NCI-H187 treated with DMSO at 0.1 percent for 48 hours (cell line): ENCODE measurements around the gene DOK1.
A peak's percentile ranks its signal among the peaks of the same experiment; 100 is the strongest.

ENCODE experiments used
- DNase-seq: peaks from one replicate; lab custom pipeline; 2025; lab: John Stamatoyannopoulos, UW

Gene DOK1

DNA sequence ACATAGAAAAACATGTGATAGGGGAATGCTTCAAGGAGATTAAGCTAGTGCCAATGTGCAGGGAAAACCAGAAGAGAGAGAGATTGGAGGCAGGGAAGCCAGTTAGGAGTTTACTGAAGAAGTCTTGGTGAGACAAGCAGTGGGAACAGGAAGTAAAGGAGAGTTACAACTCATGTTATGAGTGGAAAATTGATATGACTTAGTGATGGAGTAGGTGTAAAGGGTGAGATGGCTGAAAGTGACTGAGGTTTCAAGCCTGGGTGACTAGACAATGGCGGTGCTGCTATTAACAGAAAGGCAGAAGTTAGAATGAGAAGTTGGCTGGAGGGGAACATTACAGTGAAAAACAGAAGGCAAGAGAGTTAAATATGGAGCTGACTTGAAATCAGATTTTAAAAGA is 16.5 kb downstream of the DOK1 start:
- DNase-seq, result no peak

DNA sequence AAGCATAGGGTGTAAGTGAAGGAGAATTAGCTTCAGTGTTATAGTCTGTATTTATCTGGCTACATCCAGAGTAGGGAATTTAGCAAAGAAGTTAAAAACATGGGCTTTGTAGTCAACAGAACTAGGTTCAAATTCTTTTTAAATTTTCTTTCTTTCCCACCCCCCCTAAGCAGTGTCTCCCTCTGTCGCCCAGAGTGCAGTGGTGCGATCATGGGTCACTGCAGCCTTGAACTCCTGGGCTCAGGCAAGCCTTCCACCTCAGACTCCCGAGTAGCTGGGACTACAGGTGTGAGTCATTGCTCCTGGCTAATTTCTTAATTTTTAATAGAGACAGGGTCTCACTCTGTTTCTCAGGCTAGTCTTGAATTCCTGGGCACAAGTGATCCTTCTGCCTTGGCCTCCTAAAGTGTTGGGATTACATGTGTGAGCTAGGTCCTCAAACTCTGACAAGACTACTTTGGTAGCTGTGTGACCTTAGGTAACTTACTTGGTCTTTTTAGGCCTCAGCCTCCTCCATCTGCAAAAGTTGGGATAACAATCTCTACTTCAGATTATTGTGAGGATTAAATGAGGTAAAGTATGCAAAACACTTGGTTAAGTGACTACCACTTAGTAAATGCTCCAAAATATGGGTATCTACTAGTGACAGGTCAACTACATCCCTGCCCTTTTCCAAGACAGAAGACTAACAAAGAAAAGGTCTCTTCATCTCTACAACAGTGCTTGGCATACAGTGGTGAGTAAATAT is 17.8 kb downstream of the DOK1 start:
- DNase-seq, result no peak

- DNase-seq, result no peak
Observed at GRCh38 chr2:74573747-74574562, 19.4 kb downstream of the DOK1 start.

- DNase-seq, result no peak
Observed at GRCh38 chr2:74575320-74575719, 20.8 kb downstream of the DOK1 start.

DNA sequence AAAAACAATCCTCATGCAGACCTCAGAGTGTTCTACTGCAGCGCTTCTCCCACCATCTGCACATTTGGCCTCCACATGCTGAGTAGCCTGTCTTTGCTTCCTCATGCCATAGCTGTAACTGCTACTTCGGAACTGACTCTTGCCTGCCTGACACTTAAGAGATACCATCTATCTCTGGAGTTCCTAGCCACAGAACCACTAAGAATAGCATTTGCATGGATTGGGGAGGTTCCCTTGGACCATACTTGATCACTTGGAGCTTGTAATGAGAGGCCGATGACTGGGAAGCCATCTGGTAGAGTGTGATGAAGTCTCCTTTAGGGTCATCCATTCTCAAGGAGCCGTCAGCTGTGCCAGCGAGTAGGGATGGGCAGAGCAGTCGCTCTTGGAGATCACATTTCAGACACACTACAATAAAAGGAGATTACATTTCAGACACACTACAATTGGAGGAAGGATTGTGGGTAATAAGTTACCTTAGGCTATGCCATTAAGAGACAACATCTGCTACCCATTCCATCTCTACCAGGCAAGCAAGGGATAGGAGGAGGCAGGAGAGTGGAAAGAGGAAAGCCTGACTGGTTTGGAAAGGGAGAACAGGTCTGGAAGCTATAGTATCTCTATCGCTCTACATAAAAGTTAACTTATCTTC is 21.8 kb downstream of the DOK1 start:
- peak; percentile 19 for DNase-seq

DNA sequence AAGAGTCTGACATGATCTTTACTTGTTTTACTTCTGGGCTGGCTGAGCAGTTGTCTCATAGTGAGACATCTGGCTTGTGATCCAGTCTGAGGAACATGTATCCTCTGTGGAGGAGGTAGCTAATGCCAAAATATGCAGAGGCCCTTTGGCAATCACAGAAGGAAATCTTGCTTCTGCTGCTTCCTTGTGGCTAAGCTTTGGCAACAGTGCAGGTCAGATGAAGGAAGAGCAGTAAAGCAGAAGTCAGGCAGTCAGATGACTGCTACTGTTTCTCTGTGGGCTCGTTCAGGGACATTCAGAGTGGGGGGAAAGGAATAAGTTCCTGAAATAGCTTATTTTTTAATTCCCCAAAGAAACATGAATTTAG is 22.3 kb downstream of the DOK1 start:
- no peak for DNase-seq

DNA sequence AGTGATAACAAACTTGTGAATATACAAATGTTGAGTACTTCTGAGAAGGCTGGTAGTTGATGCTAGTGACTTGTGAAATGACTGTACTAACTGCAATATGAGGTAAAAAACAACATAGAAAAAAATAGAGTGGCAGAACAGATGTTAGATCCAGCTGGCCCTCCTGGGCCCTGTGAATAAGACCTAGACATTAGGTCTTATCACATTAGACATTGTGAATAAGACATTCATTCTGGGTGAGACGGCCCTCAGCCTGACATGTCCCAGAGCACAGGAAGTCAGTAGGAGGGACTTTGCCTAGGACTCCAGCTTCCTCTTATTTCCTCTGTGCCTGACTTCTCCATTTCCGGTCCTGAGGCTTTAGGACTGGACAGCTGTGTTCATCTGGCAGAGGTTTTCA is 22.9 kb downstream of the DOK1 start:
- no peak for DNase-seq

DNA sequence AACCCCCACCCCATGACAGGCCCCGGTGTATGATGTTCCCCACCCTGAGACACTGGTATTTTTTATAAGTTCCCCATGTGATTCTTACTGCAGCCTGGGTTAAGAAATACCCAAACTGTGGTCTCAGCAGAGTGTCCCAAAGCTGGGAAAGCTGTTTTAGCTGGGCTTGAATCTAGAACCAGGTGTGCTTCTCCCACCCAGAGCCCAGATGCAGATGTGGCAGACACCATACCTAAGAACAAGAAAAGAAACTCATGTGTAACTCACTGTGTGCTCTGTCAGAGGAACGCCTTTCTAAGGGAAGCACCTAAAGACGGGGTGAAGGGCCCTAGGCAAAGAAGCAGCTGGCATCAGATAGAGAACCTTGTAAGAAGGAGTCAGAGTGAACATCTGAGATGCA is 23.9 kb downstream of the DOK1 start:
- no peak for DNase-seq

DNA sequence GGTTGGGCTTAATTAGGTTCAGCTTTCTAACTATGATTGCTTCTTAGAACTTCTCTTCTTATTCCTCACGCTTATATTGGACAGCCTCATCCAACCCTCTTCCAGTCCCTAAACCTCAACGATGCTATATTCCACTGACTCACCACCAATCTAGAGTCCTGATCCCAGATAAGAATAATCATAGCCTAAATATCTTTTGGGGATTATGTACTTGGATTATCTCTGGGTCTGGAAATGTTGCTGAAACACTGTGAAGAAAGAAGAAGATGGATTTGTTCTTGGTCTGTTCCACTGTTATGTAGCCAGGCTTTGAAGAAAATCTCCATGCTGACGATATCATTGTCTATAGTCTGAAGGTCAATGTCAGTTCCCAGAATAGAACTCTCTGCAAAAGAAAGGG is 26.9 kb downstream of the DOK1 start:
- no peak for DNase-seq

GRCh38 chr2:74582184-74582583 is 27.7 kb downstream of the DOK1 start:
- DNase-seq, result no peak

GRCh38 chr2:74583504-74583903 is 29.0 kb downstream of the DOK1 start:
- DNase-seq, result no peak

DNA sequence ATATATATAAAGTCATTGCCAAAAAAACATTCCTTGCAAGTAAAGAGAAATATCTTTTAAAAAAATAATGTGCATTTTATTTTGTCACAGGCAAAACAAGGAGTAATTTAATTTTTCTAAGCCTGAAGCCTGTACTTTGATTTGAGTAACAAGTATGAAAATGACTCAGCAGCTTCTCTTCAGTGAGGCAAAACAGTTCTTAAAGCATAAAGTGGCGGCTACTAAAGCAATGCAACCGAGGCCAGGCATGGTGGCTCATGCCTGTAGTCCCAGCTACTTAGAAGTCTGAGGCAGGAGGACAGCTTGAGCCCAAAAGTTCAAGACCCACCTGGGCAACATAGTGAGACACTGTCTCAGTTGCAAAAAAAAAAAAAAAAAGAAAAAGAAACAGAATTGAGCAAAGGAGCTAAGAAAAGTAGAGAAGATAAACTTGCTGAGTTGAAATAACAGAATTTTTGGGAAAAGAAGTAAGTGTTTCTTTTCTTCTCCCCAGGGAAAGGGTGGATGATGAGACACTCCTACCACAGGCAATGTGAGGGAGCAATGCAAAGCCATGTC is 29.6 kb downstream of the DOK1 start:
- no peak for DNase-seq

DNA sequence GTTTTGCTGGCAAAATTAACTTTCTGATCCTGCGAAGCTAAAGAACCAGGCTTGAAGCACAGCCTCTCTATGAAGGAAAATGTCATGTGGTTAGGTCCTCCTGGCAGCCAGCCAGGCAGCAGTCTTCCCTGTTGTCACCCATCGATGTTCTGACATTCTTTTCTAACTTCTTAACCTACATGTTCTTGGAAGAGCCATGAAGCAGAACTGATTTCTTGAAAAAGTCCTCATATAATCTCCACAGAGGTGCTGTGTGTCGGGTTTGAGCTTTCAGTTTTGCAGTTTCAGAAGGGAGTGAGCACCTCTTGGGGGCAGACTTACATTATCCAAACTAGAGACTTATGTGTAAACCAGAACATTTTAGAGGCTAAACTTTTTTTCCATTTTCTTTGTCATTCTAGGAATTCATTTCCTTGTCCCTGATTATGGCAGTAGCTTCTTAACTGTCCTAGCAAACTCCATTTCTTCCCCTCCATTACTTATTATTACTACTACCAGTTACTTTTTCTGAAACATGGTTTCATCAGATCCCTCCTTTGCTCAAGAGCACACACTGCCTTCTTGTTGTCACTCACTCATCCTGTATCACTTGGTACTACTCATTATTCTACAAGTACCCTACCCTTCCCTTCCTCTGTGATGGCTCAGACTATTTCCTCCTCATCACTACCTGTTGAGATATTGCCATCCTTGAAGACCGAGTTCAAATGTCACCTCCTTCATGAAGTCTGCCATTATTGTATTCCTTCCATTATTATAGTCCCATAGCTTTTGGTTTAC is 31.1 kb downstream of the DOK1 start:
- no peak for DNase-seq

DNA sequence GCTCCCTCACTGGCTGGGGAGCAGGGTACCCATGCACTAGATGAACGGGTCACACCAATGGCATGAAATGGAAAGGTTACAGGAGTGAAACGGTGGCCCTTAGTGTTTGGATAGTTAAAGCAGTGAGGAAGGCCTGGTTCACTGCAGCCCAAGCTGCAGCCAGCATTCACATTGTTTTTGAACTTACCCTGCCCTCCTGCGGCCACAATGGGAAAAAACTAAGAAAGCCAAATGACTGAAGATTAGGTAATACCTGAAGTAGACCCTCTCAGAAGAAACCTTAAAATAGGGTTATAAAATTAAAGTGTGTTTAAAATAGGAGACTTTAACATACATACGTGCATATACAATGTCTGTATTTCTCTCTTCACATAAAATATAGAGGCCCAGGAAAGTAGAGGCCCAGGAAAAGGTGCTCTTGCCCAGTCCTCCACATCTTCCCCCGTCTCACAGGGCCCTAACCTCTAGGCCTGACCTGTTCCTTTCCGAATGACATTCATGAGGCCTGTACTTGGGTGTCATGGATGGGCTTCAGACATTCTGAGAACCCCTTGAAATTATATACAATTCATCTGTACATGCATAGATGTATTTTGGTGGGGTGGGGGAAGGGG is 33.3 kb downstream of the DOK1 start:
- no peak for DNase-seq

GRCh38 chr2:74588664-74589063 is 34.1 kb downstream of the DOK1 start:
- no peak for DNase-seq

- DNase-seq, result no peak
Observed at GRCh38 chr2:74593826-74594772, 39.6 kb downstream of the DOK1 start.

- no peak for DNase-seq
Observed at GRCh38 chr2:74596584-74596983, 42.1 kb downstream of the DOK1 start.

DNA sequence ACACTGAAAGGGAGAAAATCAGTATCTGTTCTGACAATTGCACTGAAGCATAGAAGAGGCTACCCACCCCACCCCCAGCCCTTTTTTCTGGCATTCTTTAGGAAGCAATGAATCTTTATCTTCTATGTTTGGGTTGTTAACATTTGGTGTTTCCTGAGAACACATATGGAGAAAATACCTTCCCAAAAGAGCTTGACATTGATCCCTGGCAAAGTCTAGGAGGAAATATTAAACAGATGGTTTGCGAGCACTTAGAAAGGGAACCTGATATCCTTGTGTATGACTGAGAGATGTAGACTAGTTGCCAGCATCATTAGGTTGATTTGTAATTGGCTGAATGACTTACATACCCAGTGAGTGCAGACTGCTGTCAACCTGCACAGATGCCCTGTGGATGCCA is 42.9 kb downstream of the DOK1 start:
- DNase-seq, result no peak

DNA sequence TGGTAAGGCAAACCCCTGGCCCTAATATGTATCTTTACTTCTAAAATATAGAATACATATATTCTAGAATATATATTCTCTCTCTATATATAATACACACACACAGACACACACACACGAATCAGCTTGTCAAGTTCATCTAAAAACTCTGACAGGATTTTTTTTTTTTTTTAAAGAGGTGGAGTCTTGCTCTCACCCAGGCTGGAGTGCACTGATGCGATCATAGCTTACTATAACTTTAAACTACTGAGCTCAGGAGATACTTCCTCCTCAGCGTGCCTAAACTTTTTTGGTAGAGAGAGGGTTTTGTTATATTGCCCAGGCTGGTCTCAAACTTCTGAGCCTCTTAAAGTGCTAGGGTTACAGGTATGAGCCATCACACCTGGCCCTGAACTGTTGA is 45.2 kb downstream of the DOK1 start:
- no peak for DNase-seq

DNA sequence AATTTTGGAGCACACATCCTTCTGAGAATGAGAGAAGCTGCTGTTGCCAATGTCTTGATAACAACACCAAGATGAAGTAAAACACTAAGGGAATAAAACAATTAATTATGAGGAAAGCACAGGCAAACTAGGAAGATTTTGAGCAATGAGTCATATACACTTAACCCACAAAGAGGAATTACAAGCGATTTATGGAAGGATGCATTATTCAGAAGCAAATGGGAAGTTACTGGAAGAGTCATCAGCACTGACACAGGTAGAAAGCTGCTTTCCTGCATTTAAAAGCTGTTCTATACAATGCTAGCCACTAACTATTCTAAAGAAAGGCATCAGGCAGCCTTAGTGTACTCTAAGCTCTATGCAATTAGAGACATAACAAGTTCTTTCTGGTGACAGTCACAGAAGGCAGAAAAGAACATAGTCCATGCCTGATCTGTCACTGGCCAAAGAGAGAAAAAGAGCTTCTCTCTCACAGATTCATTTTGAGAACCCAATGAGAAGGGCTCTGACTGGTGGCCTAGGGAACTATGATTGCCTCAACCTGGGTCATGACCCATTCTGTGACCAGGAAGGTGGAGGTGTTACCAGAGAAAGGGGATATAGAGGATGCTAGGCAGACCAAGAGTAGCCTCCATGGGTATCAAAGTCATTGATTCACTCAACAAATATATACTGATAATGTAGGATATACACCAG is 48.2 kb downstream of the DOK1 start:
- DNase-seq, result no peak
